ENCODE results near the gene FN1.

- TF ChIP-seq CTCF (IDR thresholded peaks at IDR 0.05), result no peak
- no peak for TF ChIP-seq POLR2AphosphoS5 (IDR thresholded peaks at IDR 0.05)
- no peak for TF ChIP-seq POLR2A (IDR thresholded peaks at IDR 0.05)
- no peak for TF ChIP-seq EP300 (IDR thresholded peaks at IDR 0.05)
These were observed 43.3 kb upstream of the FN1 start for GRCh38 chr2:215479121-215479520.

All from stomach (tissue), 4 donors.